Activated gamma-delta T cell (primary cell): ENCODE data around the gene SRPX2.
"Not testable (repeated sequence)": the region's sequence is repeated elsewhere in the genome, so short reads cannot be mapped to it uniquely, and the experiment has no call there.

Experiments used
- DNase-seq: peaks from one replicate; lab custom pipeline; 2025; lab: John Stamatoyannopoulos, UW

Gene SRPX2

GRCh38 chrX:100696699-100697351 is 52.8 kb downstream of the SRPX2 start:
- DNase-seq = no peak

- no peak for DNase-seq
Observed at GRCh38 chrX:100698551-100698950, 54.6 kb downstream of the SRPX2 start.

- DNase-seq = no peak
Observed at GRCh38 chrX:100700809-100701208, 56.8 kb downstream of the SRPX2 start.

GRCh38 chrX:100704581-100705203 is 60.7 kb downstream of the SRPX2 start:
- no peak for DNase-seq

GRCh38 chrX:100710816-100711215 is 66.8 kb downstream of the SRPX2 start:
- no peak for DNase-seq

- no peak for DNase-seq
Observed at GRCh38 chrX:100717363-100717762, 73.4 kb downstream of the SRPX2 start.

- DNase-seq = no peak
Observed at GRCh38 chrX:100719139-100719538, 75.1 kb downstream of the SRPX2 start.

GRCh38 chrX:100720301-100720700 is 76.3 kb downstream of the SRPX2 start:
- DNase-seq = no peak

GRCh38 chrX:100721328-100721727 is 77.3 kb downstream of the SRPX2 start:
- no peak for DNase-seq

- not testable (repeated sequence) for DNase-seq
Observed at GRCh38 chrX:100724006-100724405, 80.0 kb downstream of the SRPX2 start.
